Epithelial cell of proximal tubule (primary cell): ENCODE data around the gene RASD1. TPM values are rescaled to one million over a fixed set of nuclear protein-coding genes. Genes with fewer than 3 reads are reported as not detected.

Experiments
- DNase-seq: peaks from one replicate; pipeline ENCODE4 v3.0.0-alpha.2; 2011; ENCODE audit warnings: low read depth
- H3K4me3 ChIP-seq: 2 replicates; pipeline ENCODE4 v1.5.1; 2011; ENCODE audit warnings: low read depth, mild to moderate bottlenecking, low read length
- total RNA-seq: library from RNA; depleted of rRNA; stranded (reverse); fragments of >200 nt; gene quantifications from 2 replicates; pipeline ENCODE4 v1.2.3, GENCODE V29; 2015
- TF ChIP-seq, protein P1 (sequence below): conservative IDR thresholded peaks from 2 replicates; pipeline ENCODE4 v1.5.1; 2012; ENCODE audit warnings: low read depth, mild to moderate bottlenecking, low read length

RASD1 gene, protein sequence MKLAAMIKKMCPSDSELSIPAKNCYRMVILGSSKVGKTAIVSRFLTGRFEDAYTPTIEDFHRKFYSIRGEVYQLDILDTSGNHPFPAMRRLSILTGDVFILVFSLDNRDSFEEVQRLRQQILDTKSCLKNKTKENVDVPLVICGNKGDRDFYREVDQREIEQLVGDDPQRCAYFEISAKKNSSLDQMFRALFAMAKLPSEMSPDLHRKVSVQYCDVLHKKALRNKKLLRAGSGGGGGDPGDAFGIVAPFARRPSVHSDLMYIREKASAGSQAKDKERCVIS
- 1.2 and 1.4 TPM in 2 replicates for total RNA-seq

DNA sequence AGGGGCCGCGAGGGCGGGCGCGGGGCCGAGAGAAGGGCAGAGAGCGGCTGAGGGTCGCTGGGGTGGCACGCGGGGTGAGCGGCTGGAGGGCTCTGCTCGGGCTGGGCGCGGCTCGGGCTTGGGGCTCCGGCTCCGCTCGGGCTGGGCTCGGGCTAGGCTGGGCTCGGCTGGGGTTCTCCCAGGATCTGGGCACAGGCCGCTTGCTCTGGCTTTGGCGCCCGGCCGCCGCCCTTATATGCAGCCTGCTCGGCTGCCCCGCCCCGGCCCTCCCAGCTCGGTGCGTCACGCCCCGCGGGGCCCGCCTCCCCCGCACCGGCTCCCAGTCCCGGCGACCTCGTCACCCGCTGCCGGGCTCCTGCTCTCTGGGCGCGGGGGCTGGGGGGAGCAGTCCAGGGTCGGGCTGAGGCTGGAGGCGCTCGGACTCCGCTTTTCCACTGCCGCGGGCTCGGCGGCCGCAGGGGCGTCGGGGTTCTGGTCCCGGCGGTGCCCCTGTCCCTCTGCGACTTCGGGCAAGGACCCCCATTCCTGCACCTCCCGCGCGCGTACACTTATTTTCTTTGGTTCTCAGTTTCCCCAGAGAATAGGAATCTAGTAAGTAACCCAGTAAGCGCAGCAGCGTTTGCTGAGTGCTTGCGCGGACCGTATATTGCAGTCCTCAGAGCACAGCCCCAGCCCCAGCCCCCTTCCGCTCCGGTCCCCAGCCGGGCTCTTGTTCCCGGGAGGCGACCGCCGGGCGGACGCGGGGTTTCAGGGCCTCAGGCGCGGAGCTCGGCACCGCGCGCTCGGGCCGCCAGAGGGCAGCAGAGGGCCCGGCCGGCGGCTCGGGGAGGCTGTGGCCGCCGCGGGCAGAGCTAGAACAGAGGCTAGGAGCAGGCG lies at the start of gene RASD1:
TSS of gene RASD1 (minus strand) at position 207 of the 876 bp plus-strand sequence. CDS start 214 bp downstream, outside the sequence.
- H3K4me3 ChIP-seq = peak within 1 kb of the TSS; percentile 70
- no peak for DNase-seq
- TF ChIP-seq, protein P1, sequence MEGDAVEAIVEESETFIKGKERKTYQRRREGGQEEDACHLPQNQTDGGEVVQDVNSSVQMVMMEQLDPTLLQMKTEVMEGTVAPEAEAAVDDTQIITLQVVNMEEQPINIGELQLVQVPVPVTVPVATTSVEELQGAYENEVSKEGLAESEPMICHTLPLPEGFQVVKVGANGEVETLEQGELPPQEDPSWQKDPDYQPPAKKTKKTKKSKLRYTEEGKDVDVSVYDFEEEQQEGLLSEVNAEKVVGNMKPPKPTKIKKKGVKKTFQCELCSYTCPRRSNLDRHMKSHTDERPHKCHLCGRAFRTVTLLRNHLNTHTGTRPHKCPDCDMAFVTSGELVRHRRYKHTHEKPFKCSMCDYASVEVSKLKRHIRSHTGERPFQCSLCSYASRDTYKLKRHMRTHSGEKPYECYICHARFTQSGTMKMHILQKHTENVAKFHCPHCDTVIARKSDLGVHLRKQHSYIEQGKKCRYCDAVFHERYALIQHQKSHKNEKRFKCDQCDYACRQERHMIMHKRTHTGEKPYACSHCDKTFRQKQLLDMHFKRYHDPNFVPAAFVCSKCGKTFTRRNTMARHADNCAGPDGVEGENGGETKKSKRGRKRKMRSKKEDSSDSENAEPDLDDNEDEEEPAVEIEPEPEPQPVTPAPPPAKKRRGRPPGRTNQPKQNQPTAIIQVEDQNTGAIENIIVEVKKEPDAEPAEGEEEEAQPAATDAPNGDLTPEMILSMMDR = peak; percentile 65

DNA sequence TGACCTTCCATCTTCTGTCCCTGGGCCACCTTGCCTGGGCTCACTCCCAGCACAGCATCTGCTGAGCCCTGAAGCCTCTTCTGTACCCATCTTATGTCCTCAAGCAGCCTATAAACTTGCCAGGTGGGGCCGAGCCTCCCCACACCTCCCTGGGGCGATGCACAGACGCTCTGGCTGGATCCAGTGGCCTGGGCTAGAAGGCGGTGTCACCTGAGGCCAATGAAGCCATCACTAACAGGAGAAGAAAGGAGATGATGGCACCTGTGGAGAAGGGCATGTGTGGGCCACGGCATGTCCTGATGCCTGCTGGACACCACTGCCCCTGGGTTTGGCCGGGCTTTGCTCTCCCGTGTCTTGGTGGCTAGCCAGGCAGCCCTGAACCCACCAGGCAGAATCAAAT lies 49.8 kb upstream of the RASD1 start:
- no peak for DNase-seq
- TF ChIP-seq, protein P1 = no peak

DNA sequence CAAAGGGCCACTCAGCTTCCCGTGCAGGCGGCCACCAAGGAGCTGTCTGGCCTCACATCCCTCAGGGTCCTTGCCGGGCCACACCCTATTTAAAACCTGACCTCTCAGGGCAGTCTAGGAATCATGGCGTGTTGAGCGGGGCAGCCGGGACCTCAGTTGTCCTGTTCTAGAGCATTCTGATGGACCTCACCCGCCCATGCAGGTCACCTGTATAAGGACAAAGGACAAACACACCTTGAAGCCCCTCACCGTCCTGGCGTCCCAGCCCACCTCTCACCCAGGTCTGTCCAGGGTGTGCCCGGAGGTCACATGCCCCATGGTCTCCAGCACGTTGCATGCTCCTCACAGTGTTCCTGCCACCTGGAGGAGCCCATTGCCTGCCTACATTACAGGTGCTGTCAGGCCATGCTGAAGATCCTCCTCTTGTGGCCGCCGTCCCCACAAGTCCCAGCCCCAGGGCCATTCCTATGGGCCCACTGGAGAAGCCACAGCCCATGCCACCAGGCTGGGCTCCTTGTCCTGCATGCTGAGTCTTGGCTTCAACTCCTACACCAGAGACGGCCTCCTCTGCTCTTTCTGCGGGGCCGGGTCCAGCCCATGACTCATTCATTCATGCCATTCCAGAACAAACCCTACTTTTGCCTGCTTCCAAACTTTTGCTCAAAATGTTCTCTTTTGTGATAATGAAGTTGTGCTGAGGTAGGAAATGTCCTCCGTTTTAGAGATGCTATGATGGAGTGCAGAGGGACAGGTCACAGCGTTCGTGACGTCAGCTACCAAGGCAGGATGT lies 49.0 kb upstream of the RASD1 start:
- no peak for DNase-seq
- H3K4me3 ChIP-seq = no peak overlapping the region
- TF ChIP-seq, protein P1 = no peak

More for the DNA sequence above, 49.8 kb upstream of the RASD1 start:
- no peak overlapping the region for H3K4me3 ChIP-seq

DNA sequence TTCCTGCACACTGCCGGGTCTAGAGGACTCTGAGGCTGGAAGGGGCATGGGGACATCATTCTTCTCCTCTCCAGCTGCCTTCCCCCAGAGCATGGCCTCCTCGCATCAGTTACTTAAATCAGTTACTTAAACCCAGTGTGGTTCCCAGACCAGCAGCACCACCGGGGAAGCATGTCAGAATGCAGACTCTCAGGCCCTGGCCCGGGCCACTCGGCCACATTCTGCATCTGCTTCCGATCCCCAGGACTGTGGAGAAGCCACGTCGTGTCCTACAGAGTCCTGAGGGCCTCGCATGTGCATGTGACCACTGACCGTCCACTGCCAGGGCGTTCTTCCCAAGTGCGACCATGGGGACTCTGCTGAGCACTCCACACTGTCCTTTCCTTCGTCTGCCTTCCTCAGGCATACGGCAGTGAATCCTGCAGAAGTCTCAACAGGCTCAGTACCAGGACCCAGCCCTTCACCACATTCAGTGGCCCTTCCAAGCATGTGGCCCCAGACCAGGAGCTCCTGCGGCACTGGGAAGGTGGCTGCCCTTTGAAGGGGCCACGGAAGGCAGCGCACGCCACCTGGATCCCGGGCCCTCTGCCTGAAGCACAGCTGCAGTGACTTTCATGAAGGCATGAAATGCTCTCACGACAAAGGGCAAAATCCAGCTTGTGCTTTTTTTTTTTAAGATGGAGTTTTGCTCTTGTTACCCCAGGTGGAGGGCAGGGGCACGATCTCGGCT lies 46.9 kb upstream of the RASD1 start:
- DNase-seq = no peak
- TF ChIP-seq, protein P1 = no peak
- H3K4me3 ChIP-seq = no peak overlapping the region

DNA sequence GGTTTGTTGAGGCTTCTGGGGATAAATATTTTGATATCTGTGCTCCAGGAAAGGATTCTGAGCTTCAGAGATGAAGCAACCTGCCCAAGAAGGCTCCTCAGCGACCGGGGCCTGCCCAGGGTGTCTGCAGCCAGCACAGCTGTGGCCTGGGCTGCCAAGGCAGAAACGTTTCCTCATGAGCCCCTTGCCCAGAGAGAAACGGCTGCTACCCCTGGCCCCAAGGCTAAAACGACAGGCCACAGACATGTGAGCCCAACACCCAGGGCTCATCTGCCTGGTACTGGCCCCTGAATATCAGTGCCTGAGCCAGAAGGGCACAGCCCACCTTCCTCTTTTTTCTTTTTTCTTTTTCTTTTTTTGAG lies 45.4 kb upstream of the RASD1 start:
- TF ChIP-seq, protein P1 = no peak
- no peak for DNase-seq
- no peak overlapping the region for H3K4me3 ChIP-seq

DNA sequence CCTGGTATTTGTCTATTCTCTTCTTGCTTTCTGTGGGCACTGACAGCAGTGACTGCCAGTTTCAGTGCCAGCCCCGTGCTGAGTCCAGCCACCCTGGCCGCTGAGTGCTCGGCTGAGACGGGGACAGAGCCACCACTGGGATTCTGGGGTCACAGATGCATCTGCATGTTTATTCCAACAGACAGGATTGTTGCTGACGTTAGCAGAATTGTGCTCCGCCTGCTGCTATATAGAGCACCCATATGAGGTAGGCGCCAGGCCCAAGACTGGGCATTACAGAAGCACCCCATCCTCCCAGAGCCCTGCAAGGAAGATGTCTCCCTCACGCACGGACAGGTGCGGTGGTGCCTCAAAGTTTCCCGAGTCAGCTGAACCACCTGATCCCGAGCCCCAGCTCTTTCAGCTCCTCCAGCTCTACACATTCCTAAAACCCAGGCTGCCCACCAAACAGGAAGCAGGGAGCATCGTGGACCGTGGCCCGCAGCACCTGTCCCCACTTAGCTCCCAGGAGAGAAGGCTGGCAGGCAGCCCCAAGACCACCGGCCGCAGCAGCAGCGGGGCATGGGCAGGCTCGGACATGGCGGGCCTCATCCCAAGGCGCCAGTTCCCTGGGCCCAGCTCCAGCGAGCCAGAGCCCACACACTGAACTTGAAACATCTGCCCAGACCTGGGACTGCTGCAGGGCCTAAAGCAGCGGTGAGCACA lies 44.9 kb upstream of the RASD1 start:
- DNase-seq = no peak
- TF ChIP-seq, protein P1 = no peak
- H3K4me3 ChIP-seq = no peak overlapping the region
